WTC11 (cell line): Measurements from ENCODE around the gene TSPAN31. TPM values are rescaled to one million over a fixed set of nuclear protein-coding genes. Genes with fewer than 3 reads are reported as not detected.

Experiments used
- ATAC-seq: fragments of 200-7000 bp; cut with Tn5 transposase; 2 replicates; pipeline ENCODE4 v1.10.0; 2021; ENCODE audit warnings: mild to moderate bottlenecking, moderate library complexity
- CTCF ChIA-PET: fragments of 300-600 bp; sonication (Branson Sonifier 250); formaldehyde crosslinking; loops from one replicate; lab custom pipeline; 2021; ENCODE audit warnings: antibody characterized with exemption; lab: Charles Lee
- POLR2A ChIA-PET: fragments of 350-600 bp; sonication (Branson Sonifier 250); formaldehyde crosslinking; loops from one replicate; lab custom pipeline; 2021; ENCODE audit warnings: antibody characterized with exemption; lab: Charles Lee
- DNase-seq: peaks from one replicate; pipeline ENCODE4 v3.0.0; 2021; ENCODE audit warnings: low spot score
- H3K27ac Mint-ChIP-seq: 2 replicates; pipeline ENCODE4 v1.8.0; 2021; ENCODE audit warnings: mixed read lengths
- H3K27me3 Mint-ChIP-seq: 2 replicates; pipeline ENCODE4 v1.8.0; 2021; ENCODE audit warnings: low read depth, mild to moderate bottlenecking, moderate library complexity, mixed read lengths
- H3K36me3 Mint-ChIP-seq: 2 replicates; pipeline ENCODE4 v1.8.0; 2021; ENCODE audit warnings: mixed read lengths
- H3K4me1 Mint-ChIP-seq: 2 replicates; pipeline ENCODE4 v1.8.0; 2022; ENCODE audit warnings: mixed read lengths
- H3K4me3 Mint-ChIP-seq: 2 replicates; pipeline ENCODE4 v1.8.0; 2021; ENCODE audit warnings: mild to moderate bottlenecking, moderate library complexity, mixed read lengths
- H3K9me3 Mint-ChIP-seq: 2 replicates; pipeline ENCODE4 v1.8.0; 2021; ENCODE audit warnings: mixed read lengths
- ATF6 ChIP-seq: sonication (generic); formaldehyde crosslinking; IDR thresholded peaks from 2 replicates; pipeline ENCODE4 v1.8.1; 2023; ENCODE audit warnings: mild to moderate bottlenecking, missing genetic modification reagents
- ESRRA ChIP-seq: sonication (generic); formaldehyde crosslinking; IDR thresholded peaks from 2 replicates; pipeline ENCODE4 v1.8.1; 2022; ENCODE audit warnings: mild to moderate bottlenecking, missing genetic modification reagents, borderline replicate concordance
- FOXJ3 ChIP-seq: sonication (generic); formaldehyde crosslinking; IDR thresholded peaks from 2 replicates; pipeline ENCODE4 v1.9.0; 2021; ENCODE audit warnings: missing genetic modification reagents, mild to moderate bottlenecking, borderline replicate concordance
- GTF2I ChIP-seq: fragments of 250-450 bp; sonication (Bioruptor Pico); conservative IDR thresholded peaks from 2 replicates; pipeline ENCODE4 v1.4.0; 2021; ENCODE audit warnings: mild to moderate bottlenecking
- HMGA2 ChIP-seq: fragments of 250-450 bp; sonication (Bioruptor Pico); IDR thresholded peaks from 2 replicates; pipeline ENCODE4 v1.4.0; 2021; ENCODE audit warnings: mild to moderate bottlenecking, moderate library complexity
- JAZF1 ChIP-seq: fragments of 250-450 bp; sonication (Bioruptor Pico); IDR thresholded peaks from 2 replicates; pipeline ENCODE4 v1.9.0; 2021; ENCODE audit warnings: moderate library complexity, mild to moderate bottlenecking, inconsistent platforms
- JUN ChIP-seq: sonication (generic); formaldehyde crosslinking; IDR thresholded peaks from 2 replicates; pipeline ENCODE4 v1.8.0; 2023; ENCODE audit warnings: mild to moderate bottlenecking, missing genetic modification reagents
- MYBL2 ChIP-seq: sonication (generic); formaldehyde crosslinking; IDR thresholded peaks from 2 replicates; pipeline ENCODE4 v1.8.1; 2023; ENCODE audit warnings: mild to moderate bottlenecking, moderate library complexity, missing genetic modification reagents
- NFATC4 ChIP-seq: fragments of 250-450 bp; sonication (Bioruptor Pico); IDR thresholded peaks from 2 replicates; pipeline ENCODE4 v1.9.0; 2021; ENCODE audit warnings: mild to moderate bottlenecking
- STAT6 ChIP-seq: sonication (generic); formaldehyde crosslinking; conservative IDR thresholded peaks from 2 replicates; pipeline ENCODE4 v1.8.1; 2023; ENCODE audit warnings: mild to moderate bottlenecking, low read depth, missing genetic modification reagents, moderate library complexity
- TP53 ChIP-seq: sonication (generic); formaldehyde crosslinking; IDR thresholded peaks from 2 replicates; pipeline ENCODE4 v1.8.1; 2023; ENCODE audit warnings: mild to moderate bottlenecking, missing genetic modification reagents
- USF1 ChIP-seq: sonication (generic); formaldehyde crosslinking; IDR thresholded peaks from 2 replicates; pipeline ENCODE4 v1.8.0; 2022; ENCODE audit warnings: mild to moderate bottlenecking, missing genetic modification reagents
- ZNF138 ChIP-seq: sonication (generic); formaldehyde crosslinking; conservative IDR thresholded peaks from 2 replicates; pipeline ENCODE4 v1.8.1; 2022; ENCODE audit warnings: mild to moderate bottlenecking, moderate library complexity, missing genetic modification reagents
- ZNF281 ChIP-seq: sonication (generic); formaldehyde crosslinking; IDR thresholded peaks from 2 replicates; pipeline ENCODE4 v1.8.0; 2023; ENCODE audit warnings: mild to moderate bottlenecking, missing genetic modification reagents
- total RNA-seq: library from RNA; stranded (reverse); gene quantifications from 3 replicates; pipeline ENCODE4 v1.2.3, GENCODE V29; 2021
- TF ChIP-seq, protein P1 (sequence below): fragments of 250-450 bp; sonication (Bioruptor Pico); IDR thresholded peaks from 2 replicates; pipeline ENCODE4 v1.9.0; 2021; ENCODE audit warnings: mild to moderate bottlenecking
- TF ChIP-seq, protein P2 (sequence below): sonication (generic); formaldehyde crosslinking; IDR thresholded peaks from 2 replicates; pipeline ENCODE4 v1.8.1; 2022; ENCODE audit warnings: low read depth, mild to moderate bottlenecking, moderate library complexity, missing genetic modification reagents, borderline replicate concordance

TSPAN31 gene
- total RNA-seq, 1 experiment from 2014 or later, result 9.9 TPM

GRCh38 chr12:57750561-57751431 lies 6.0 kb downstream of the TSPAN31 start (continued):
- TF ChIP-seq GTF2I (CRISPR knock-in tag) (no peak), TP53 (CRISPR knock-in tag) (no peak), JAZF1 (no peak), MYBL2 (CRISPR knock-in tag) (no peak)

- Mint-ChIP-seq H3K4me3 (peak overlapping the region; percentile 89), H3K27ac (peak overlapping the region; percentile 86), H3K36me3 (peaks cover 45% of the 10 kb centered on the region), H3K27me3 (peaks cover 31% of the 10 kb centered on the region), H3K9me3 (no peaks in the 10 kb centered on the region), H3K4me1 (peaks cover 41% of the 10 kb centered on the region)
- DNase-seq (no peak), ATAC-seq (no peak)
- ChIA-PET CTCF (interaction anchor here (1.1 kb wide), 1 partner anchor 25 kb away, joined by 5 read pairs; no protein-coding TSS in a partner anchor), POLR2A (interaction anchor here (1.1 kb wide), 2 partner anchors 10 to 21 kb away, joined by 4 to 6 read pairs; partner anchors contain the start of genes EEF1AKMT3 and METTL1)
- no peak for TF ChIP-seq ZNF281 (CRISPR knock-in tag)
- TF ChIP-seq HMGA2 (CRISPR knock-in tag), result no peak
- TF ChIP-seq NFATC4, result no peak
- TF ChIP-seq FOXJ3 (CRISPR knock-in tag), result no peak
- no peak for TF ChIP-seq JUN (CRISPR knock-in tag)
- no peak for TF ChIP-seq ZNF138 (CRISPR knock-in tag)
- TF ChIP-seq ESRRA (CRISPR knock-in tag), result no peak
- no peak for TF ChIP-seq USF1
- TF ChIP-seq STAT6 (CRISPR knock-in tag), result no peak
- TF ChIP-seq, protein P1, sequence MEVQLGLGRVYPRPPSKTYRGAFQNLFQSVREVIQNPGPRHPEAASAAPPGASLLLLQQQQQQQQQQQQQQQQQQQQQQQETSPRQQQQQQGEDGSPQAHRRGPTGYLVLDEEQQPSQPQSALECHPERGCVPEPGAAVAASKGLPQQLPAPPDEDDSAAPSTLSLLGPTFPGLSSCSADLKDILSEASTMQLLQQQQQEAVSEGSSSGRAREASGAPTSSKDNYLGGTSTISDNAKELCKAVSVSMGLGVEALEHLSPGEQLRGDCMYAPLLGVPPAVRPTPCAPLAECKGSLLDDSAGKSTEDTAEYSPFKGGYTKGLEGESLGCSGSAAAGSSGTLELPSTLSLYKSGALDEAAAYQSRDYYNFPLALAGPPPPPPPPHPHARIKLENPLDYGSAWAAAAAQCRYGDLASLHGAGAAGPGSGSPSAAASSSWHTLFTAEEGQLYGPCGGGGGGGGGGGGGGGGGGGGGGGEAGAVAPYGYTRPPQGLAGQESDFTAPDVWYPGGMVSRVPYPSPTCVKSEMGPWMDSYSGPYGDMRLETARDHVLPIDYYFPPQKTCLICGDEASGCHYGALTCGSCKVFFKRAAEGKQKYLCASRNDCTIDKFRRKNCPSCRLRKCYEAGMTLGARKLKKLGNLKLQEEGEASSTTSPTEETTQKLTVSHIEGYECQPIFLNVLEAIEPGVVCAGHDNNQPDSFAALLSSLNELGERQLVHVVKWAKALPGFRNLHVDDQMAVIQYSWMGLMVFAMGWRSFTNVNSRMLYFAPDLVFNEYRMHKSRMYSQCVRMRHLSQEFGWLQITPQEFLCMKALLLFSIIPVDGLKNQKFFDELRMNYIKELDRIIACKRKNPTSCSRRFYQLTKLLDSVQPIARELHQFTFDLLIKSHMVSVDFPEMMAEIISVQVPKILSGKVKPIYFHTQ (CRISPR knock-in tag), result no peak
- TF ChIP-seq ATF6 (CRISPR knock-in tag), result no peak
- TF ChIP-seq, protein P2, sequence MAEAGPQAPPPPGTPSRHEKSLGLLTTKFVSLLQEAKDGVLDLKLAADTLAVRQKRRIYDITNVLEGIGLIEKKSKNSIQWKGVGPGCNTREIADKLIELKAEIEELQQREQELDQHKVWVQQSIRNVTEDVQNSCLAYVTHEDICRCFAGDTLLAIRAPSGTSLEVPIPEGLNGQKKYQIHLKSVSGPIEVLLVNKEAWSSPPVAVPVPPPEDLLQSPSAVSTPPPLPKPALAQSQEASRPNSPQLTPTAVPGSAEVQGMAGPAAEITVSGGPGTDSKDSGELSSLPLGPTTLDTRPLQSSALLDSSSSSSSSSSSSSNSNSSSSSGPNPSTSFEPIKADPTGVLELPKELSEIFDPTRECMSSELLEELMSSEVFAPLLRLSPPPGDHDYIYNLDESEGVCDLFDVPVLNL (CRISPR knock-in tag), result no peak
Observed at GRCh38 chr12:57751432-57751787, 6.6 kb downstream of the TSPAN31 start.
